Epithelial cell of esophagus (primary cell): ENCODE data around the gene PRDM15.

Experiments used
- DNase-seq: peaks from one replicate; pipeline ENCODE4 v3.0.0; 2010; ENCODE audit warnings: low read depth
- H3K4me3 ChIP-seq: 2 replicates; pipeline ENCODE4 v1.5.1; 2011; ENCODE audit warnings: mild to moderate bottlenecking, low read length, control low read depth
- TF ChIP-seq, protein P1 (sequence below): IDR thresholded peaks from 2 replicates; pipeline ENCODE4 v1.5.1; 2011; ENCODE audit warnings: low read depth, mild to moderate bottlenecking, low read length, control low read depth, inconsistent platforms; ENCODE audit not compliant: insufficient read depth; ENCODE audit errors: missing control alignments

Gene PRDM15

DNA sequence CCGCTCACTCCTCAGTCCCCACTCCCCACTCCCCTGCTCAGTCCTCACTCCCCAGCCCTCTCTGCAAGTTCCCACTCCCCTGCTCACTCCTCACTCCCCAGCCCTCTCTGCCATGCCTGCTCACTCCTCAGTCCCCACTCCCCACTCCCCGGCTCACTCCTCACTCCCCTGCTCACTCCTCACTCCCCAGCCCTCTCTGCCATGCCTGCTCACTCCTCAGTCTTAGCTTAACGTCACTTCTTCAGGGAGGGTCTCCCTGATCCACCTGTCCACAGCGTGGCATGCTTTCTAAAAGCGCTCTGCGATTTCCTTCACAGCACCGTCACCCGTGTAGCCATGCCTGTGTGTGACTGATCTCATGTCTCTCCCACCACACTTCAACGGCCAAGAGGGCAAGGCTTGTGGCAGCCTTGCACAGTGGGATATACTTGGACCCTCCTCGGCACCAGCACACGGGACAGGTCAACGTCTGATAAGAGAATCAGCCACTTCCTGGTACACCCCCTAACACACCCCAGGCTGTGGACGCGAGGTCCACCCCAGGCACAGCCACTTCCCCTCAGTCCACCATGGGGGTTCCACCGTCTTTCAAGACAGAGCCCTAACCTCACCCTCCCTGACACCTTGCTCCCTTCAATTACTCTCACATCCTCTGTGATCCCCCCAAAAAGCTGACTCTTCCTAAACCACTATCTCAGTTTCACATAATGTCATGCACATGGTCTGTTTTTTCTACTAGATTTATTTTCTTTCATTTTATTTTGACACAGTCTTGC lies 14.0 kb downstream of the PRDM15 start:
- TF ChIP-seq, protein P1, sequence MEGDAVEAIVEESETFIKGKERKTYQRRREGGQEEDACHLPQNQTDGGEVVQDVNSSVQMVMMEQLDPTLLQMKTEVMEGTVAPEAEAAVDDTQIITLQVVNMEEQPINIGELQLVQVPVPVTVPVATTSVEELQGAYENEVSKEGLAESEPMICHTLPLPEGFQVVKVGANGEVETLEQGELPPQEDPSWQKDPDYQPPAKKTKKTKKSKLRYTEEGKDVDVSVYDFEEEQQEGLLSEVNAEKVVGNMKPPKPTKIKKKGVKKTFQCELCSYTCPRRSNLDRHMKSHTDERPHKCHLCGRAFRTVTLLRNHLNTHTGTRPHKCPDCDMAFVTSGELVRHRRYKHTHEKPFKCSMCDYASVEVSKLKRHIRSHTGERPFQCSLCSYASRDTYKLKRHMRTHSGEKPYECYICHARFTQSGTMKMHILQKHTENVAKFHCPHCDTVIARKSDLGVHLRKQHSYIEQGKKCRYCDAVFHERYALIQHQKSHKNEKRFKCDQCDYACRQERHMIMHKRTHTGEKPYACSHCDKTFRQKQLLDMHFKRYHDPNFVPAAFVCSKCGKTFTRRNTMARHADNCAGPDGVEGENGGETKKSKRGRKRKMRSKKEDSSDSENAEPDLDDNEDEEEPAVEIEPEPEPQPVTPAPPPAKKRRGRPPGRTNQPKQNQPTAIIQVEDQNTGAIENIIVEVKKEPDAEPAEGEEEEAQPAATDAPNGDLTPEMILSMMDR: no peak
- no peak overlapping the region for H3K4me3 ChIP-seq
- DNase-seq: no peak

DNA sequence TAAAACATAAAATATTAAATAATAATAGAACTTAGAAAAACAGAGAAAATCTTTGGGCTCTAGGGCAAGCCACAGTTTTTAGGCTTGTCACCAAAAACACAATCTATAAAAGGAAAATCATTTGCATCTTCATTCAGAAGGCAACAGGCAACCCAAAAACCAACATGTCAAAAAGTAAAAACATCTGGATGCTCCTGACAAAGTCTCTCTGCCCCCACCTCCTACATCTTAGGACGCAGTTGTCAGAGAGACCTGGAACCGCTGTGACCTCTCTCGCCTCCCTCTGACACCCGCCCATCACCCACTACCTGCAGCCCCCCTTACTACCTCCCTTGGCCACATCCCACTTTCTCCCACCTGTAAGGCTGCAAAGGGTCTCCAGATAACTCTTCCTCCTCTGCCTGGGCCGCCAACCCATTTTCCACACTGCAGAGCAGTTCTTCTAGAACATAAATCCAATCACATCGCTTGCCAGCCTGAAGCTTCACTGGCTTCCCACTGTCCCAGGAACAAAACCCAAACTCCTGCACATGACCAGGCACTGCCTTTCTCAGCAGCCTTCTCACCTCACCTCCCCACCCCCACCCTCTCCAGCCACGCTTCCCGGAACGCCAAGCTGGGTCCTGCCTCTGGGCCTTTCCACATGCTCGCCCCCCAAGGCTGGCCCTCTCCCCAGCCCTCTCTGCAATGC lies 14.7 kb downstream of the PRDM15 start:
- H3K4me3 ChIP-seq: no peak overlapping the region
- TF ChIP-seq, protein P1: no peak
- DNase-seq: no peak

DNA sequence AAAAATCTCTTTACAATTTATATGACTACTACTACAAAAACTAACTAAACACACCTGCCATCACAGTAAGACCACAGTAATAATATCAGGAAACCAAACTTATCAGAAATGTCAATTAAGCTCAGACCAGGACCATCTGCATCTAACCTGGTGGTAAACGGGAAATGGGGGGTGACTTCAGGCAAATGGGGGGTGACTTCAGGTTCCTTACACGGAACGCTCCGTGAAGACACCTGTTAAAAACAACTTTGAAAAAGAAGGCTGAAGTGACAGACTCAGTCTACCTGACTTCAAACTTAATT lies 15.8 kb downstream of the PRDM15 start:
- H3K4me3 ChIP-seq: no peak overlapping the region
- DNase-seq: no peak
- TF ChIP-seq, protein P1: no peak

DNA sequence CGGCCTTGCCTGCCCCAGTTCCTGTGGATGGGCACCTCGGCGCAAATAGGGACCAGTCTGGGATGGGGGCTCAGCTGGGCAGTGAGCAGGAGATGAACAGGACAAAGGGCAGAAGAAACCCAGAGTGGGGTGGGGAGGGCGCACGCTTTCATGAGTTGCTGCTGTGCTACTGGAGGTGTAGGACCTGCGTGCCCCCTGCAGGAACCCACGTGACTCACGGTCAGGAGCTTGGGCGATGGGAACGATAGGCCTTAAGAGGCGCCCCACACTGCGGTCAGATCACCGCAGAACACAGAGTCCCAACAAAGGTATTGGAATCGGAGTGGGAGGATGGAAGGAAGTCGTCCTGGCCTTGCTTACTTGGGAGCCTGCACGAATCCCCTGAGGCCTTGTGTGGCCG lies 17.2 kb downstream of the PRDM15 start:
- no peak overlapping the region for H3K4me3 ChIP-seq
- TF ChIP-seq, protein P1: no peak
- DNase-seq: no peak

DNA sequence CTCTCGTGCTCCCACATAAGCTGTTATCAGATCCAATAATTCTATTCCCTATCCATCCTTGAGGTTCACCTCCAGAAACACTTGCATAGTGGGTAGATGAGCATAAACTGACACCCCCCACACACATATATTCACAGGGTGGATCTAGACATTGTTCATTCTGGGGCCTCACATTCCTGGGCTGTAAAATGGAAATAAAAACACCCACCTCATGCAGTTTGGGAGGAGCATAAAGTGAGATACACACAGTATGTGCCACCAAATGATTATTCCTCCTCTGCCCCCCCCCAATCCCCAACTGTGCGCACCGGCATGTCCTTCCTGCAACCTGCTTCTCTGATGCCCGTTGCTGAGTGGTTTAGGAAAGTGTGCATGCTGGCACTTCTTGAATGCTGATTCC lies 17.9 kb downstream of the PRDM15 start:
- TF ChIP-seq, protein P1: no peak
- no peak for DNase-seq
- H3K4me3 ChIP-seq: no peak overlapping the region

DNA sequence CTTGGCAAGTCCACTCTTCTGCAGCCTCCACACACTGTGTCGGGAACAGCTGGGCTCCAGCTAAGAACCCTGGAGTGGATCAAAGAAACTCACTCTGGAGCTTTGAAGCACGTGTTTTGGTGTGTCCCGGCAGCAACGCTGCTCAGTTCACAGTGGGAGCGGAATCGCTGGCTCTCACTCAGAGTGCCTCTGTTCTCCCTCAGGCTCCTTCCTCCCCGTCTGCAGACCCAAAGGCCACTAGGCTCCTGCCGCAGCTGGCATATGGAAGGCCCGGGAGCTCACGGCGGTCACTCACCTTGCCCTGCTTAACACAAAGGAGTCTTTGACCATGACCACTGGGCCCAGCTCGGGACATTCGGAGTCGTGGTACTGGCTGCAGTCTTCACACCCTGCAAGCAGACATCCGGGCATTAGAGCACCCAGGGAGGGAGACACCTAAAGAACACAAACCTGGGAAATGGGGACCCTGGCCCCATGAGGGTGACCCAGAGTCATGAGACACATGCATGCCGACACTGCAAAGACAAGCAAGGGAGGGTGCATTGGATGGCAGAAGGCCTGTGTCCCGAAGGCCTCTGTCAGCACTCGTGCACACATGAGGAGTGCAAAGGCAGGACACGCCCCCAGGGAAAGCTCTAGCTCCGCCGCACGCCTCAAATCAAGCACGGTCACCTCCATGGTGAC lies 19.7 kb downstream of the PRDM15 start:
- TF ChIP-seq, protein P1: no peak

More for the DNA sequence above, 19.7 kb downstream of the PRDM15 start:
- DNase-seq: no peak
- H3K4me3 ChIP-seq: no peak overlapping the region
